Hematopoietic multipotent progenitor cell treated with erythropoietin and hydrocortisone succinate and interleukin-3 and kit ligand, for 15 days (in vitro differentiated cells): Measurements from ENCODE around the gene PIPOX.

Source experiments
- DNase-seq: peaks from one replicate; pipeline ENCODE4 v3.0.0-alpha.2; 2015; ENCODE audit warnings: low spot score

The PIPOX gene

DNA sequence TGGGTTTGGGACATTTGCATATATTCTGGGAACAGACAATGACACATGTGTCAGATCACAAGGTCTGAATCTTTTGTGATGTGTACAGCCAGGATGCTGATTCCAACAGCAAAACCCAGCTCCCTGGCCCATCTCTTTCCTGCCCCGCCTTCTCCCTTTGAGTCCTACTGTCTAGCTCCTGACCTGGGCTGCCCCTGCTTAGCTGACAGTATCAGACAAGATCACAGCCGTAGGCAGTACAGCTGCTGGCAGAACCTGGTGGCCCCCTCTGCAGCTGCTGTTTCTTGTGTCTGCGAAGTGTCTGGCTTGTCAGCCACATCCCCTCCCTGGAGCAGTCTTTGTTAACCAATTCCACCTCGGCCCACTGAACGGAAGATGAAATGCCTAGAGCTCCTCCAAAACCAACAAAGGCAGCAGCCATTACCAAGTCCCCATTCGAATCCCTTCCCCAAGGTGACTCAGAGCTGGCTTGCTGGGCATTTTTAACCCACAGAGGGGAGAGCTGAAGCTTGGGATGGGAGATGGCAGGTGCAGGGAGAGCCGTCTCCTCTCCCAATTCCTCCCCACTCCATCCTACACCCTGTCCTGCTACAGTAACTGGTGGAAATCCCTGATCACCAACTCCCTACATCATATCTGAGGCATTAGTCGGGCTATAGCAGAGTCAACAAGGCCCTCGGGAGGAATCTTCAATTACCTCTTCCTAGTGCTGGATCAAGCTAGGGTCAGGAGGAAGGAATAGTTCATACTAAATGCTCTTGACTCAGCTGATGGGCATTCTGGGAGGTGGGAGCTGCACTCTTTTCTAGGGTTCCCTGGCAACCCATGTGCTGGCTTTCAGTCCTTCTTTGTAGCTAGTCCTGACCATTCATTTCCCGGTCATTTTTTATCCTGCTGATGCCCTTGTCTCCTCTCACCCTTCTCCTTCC lies 5.8 kb downstream of the PIPOX start:
- DNase-seq = no peak

DNA sequence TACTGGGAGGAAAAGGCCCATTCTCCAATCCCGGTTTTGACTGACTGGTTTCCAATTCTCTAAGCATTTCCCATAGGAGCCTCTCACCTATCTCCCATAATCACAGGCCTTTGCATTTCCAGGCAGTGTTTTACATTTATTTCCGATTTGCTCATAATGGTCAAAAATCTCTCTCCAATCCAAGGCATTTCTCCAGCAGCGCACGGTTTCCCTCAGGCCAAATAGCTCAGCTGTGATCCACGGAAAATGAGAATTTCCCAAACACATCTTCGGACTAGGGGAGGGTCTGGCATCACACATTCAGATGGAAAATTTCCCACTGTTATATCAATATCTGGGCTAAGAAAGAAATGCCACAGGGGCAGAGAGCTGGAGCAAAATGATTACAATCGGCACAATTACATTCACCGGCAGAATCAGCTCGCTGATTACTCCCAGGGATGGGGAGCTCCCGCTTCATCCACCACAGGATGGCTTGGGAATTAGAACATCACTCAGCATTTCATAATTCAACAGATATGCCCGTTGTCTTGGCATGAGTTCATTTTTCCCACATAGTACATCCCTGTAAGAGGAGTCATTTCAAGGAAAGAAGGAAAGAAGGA lies 6.7 kb downstream of the PIPOX start:
- DNase-seq = no peak

GRCh38 chr17:29050176-29050575 lies 7.2 kb downstream of the PIPOX start:
- DNase-seq = no peak

DNA sequence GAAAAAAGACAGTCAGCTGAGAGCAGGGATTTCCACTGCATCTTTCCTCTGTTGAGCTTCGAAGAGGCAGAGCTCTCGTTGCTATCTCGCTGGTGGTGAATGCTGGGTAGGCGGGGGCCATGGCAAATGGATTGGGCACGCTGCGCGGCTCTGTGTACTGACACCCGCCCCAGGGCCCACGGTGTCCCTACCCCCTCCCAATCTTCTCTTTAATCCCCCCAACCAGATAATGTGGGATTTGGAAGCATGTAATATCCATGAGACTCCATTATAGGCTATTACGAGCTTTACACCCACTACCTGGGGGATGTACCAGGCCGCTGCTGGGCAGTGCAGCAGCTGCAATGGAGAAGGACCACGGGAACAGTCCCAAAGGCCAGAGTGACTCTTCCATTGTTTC lies 8.3 kb downstream of the PIPOX start:
- no peak for DNase-seq

DNA sequence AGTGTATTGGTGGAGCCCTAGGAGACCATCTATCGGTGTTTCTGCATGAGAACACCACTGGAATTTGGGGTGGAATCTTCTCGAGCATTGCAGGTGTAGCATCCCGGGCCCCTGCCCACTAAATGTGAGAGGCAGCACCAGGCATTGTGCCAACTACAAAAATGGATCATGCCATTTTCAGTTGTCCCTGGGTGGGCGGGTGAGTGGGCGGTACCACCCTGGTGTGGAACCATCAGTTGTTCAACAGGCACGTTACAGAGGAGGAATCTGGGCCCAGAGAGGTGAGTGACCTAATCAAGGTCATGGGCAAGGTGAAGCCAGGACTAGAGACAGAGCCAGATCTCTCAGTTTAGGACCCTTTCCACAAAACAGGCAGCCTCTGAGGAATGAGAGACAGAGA lies 8.8 kb downstream of the PIPOX start:
- DNase-seq = no peak

DNA sequence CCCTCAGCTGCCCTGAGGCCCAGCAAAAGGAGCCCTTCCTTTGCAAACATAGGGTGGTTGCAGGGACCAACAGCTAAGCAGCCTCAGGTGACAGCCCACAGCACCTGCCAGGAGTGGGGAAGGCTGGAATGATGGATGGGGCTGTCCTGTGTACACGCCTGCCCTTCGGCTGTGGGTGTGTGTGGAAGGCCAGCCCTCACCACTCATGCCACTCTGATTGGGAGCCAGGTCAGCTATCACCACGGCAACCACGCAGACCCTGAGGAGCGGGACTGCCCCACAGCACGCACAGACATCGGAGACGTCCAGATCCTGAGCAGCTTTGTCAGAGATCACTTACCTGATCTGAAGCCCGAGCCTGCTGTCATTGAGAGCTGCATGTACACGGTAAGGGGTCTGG lies 11.9 kb downstream of the PIPOX start:
- DNase-seq = no peak

DNA sequence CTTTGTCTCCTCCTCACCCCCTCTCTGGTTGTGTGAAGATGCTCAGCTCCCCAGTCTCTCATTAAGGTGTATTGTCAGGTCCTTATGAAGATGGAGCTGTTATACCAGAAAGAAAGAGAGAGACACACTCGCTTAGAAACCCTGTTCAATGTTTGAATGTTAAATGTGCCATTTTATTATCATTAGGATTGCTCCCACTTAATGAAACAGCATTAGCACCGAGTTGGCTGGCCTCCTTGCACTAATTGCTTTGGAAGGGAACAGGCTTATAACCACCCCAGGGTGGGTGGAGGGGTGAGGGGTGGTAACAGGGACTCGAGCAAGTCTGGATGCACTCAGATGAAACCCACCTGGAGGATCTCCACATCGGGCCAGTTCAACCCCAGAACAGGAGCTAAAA lies 14.4 kb downstream of the PIPOX start:
- no peak for DNase-seq

DNA sequence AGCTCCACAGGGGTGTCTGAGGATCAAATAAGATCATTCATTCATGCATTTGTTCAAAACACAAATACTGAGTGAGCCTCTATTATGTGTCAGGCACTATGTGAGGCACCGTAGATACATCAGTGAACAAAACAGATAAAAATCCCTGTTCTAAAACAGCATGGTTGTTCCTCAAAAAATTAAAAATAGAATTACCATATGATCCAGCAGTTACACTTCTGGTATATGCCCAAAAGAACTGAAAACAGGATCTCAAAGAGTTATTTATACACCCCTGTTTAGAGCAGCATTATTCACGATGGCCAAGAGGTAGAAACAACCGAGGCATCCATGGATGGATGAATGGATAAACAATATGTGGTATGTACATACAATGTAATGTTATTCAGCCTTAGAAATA lies 15.4 kb downstream of the PIPOX start:
- DNase-seq = no peak

- no peak for DNase-seq
Observed at GRCh38 chr17:29059281-29059680, 16.3 kb downstream of the PIPOX start.

DNA sequence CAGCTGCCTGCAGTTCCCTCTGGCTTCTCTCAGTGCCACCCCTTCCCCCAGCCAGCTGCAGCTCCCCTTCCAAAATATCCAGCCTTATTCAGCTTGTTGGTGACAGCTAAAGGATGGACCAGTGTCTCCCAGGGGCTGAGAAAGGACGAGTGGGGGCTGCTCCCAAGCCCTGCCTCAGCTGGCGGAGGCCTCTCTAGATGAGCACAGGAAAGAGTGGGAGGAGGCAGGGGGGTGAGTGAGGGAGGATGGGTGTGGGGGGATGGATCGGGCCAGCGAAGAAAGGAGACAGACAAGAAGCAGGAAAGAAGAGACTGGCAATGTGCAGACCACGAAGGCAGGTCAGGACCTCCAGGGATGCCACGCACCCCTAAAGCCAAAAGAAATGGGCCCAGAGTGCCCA lies 17.5 kb downstream of the PIPOX start:
- DNase-seq = no peak

- no peak for DNase-seq
Observed at GRCh38 chr17:29061036-29061435, 18.1 kb downstream of the PIPOX start.

GRCh38 chr17:29062215-29062614 lies 19.3 kb downstream of the PIPOX start:
- DNase-seq = no peak

- DNase-seq = no peak
Observed at GRCh38 chr17:29063992-29064391, 21.1 kb downstream of the PIPOX start.

- no peak for DNase-seq
Observed at GRCh38 chr17:29066047-29066446, 23.1 kb downstream of the PIPOX start.

GRCh38 chr17:29066606-29067005 lies 23.7 kb downstream of the PIPOX start:
- no peak for DNase-seq

- no peak for DNase-seq
Observed at GRCh38 chr17:29068818-29069217, 25.9 kb downstream of the PIPOX start.

GRCh38 chr17:29069526-29070041 lies 26.6 kb downstream of the PIPOX start:
- no peak for DNase-seq

GRCh38 chr17:29070308-29070707 lies 27.4 kb downstream of the PIPOX start:
- DNase-seq = no peak

DNA sequence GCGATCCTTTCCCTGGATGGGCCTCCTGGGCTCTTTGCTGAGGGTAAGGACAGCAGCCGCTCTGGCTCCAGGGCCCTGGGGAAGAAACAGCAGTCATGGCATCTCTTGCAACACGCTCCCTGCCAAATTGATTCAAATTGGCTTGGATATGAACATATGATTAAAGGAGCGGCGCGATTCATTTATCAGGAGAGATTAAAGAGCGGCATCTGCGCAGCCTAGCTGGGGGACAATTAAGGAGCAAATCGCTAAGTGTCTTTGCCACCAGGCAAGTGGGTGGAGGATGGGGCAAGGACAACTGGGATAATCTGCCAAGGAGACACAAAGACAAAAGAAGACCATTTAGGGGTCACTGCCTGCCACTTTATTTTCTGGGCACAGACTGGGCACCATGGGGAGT lies 27.8 kb downstream of the PIPOX start:
- no peak for DNase-seq

- no peak for DNase-seq
Observed at GRCh38 chr17:29071303-29071702, 28.4 kb downstream of the PIPOX start.

DNA sequence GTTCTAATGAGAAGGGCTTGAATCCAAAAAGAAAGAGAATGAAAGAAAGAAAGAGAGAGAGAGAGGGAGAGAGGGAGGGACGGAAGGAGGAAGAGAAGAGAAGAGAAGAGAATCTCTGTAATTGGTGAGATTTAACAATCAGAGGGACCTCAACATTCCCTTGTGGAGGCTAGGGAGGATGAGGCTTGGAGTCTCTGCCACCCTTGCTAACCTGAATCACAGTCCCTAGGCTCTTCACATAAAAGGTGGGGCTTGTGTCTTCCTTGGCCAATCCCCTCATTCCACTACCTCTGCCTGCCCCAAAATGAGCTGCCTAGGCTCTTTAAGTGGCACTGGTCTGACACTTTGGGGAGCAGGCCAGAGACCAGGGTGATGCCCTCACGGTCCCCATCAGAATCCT lies 30.1 kb downstream of the PIPOX start:
- no peak for DNase-seq

DNA sequence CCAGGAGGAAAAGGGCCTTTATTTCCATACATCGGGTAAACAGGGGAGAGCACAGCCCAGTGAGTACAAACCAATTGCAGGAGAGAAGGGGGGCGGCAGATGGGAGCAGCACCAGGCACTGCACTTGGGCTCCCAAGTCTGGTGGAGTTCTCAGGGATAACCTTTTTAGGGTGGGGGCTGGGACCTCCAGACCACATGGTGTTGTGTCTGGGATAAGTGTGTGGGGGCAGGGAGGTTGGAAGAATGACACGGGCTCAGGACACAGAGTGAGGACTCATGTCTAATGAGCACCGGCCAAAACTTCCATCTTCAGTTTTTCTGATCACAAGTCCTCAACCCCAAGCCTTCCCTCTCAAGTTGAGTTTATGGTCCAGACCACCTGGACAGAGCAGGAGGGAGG lies 30.6 kb downstream of the PIPOX start:
- no peak for DNase-seq

DNA sequence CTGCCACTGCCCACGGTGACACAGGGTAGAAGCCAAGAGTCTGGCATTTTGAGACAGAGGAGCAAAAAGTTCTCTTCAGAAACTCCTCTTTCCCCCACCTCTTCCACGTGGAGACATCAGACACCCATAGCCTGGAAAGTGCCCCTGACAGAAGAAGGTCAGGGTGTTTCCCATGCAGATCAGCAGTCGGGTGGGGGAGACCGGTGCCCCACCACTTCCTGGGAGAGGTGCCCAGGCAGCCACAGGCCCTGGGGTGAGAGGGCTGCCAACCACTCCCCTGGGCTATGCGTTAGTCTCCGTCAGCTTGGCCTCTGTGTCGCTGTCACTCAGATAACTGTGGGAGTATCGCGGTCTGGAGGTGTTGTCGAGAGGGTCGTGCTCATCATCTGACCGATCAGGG lies 31.5 kb downstream of the PIPOX start:
- no peak for DNase-seq

DNA sequence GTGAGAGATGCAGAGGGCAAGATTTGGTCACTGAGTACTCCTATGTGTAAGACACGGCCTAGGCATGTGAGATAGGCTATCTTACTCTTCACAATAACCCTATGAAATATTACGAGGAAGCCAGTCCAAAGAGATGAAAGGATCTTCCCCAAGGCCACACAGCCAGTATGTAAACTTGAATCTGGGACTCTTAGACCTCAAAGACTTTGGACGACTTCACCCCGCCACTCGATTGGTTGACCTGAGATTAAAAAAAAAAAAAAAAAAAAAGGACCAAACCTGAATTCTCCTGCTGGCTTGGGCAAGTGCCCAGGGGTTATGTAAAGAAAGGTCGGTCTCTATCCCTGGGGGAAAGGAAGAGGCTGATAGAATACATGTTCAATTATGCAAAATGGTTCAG lies 33.1 kb downstream of the PIPOX start:
- no peak for DNase-seq
